ENCODE results near the gene CACNA1A.
A peak's percentile ranks its signal among the peaks of the same experiment; 100 is the strongest.

The CACNA1A gene

DNA sequence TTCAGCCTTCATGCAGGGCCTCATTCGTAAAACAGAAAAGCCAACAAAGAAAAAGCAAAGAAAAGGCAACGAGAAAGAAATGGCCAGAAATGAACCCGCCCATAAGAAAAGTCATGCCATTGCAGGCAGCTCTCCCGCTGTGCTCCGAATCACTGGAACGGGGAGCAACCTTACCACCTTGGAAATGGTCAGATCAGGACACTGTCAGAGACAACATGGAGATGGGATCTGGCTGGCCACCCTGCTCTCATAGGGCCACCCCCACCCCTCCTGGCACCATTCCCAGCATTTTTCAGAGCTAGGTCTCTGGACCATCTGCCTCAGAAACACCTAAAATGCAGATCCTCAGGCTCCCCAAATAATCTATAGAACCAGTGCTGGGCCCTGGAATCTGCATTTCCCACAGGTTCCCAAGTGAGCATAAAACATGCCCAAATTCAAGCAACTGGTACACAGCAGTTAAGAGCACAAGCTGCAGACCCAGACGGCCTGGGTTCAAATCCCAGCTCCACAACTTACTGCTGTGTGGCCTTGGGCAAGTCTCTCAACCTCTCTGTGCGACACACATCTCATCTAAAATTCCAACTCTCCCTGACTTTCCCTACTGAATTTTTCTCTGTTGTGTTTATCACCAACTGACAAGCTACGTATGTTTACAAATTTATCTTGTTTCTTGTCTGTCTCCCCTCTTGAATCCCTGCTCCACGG lies 204.5 kb downstream of the CACNA1A start:
- DNase-seq = no peak

- DNase-seq = no peak
Observed at GRCh38 chr19:13300421-13301030, 205.8 kb downstream of the CACNA1A start.

GRCh38 chr19:13299838-13300237 lies 206.4 kb downstream of the CACNA1A start:
- no peak for DNase-seq

GRCh38 chr19:13298565-13299481 lies 207.5 kb downstream of the CACNA1A start:
- no peak for DNase-seq

DNA sequence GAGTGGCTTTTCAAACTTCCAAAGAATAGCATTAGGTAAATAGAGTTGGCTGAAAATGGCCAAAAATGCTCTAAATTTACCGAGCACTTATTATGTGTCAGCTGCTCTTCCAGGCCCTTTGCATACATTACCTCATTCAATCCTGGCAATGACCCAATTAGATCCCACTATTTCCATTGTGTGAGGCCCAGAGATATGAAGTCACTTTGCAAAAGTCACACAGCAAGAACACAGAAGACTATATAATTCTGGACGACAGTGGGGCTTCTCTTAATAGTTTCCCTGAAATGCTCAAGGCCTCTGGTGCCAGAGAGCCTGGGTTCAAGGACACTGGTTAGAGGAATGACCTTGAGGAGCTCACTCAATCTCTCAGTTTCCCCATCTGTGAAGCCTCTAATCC lies 209.3 kb downstream of the CACNA1A start:
- DNase-seq = no peak

GRCh38 chr19:13294812-13295567 lies 211.3 kb downstream of the CACNA1A start:
- no peak for DNase-seq

- DNase-seq = no peak
Observed at GRCh38 chr19:13291913-13292312, 214.4 kb downstream of the CACNA1A start.

DNA sequence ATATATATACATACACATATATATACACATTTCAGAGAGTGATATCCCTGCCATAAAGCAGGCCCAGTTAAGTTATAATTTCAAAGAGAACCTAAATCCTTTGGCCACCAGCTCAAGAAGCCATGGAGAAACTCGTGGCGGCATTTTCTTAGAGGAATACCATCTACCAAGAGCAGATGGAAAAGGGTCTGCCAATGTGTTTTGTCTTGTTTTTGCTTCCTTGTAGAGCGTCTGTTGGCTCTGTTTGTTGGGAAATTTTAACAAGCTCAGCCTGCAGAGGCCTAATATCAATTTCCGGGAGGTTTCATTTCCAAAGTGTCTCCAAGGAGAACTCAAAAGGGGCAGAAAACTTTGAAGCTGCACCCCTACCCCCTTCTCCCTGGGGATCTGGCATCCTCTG lies 215.5 kb downstream of the CACNA1A start:
- DNase-seq = no peak

DNA sequence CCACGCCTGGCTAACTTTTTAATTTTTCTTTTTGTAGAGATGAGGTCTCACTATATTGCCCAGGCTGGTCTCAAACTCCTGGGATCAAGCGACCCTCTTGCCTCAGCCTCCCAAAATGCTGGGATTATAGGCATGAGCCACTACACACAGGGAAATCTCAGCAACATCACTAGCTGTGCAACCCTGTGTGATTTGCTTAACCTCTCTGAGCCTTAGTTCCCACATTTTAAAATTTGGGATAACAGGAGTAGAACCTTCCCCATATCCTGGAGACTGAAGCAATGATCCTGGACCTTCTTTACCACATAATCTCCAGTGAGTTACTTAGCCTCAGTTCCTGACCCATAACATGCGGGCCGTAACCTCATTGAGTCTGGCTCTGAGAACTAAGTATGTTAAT lies 217.0 kb downstream of the CACNA1A start:
- DNase-seq = no peak

DNA sequence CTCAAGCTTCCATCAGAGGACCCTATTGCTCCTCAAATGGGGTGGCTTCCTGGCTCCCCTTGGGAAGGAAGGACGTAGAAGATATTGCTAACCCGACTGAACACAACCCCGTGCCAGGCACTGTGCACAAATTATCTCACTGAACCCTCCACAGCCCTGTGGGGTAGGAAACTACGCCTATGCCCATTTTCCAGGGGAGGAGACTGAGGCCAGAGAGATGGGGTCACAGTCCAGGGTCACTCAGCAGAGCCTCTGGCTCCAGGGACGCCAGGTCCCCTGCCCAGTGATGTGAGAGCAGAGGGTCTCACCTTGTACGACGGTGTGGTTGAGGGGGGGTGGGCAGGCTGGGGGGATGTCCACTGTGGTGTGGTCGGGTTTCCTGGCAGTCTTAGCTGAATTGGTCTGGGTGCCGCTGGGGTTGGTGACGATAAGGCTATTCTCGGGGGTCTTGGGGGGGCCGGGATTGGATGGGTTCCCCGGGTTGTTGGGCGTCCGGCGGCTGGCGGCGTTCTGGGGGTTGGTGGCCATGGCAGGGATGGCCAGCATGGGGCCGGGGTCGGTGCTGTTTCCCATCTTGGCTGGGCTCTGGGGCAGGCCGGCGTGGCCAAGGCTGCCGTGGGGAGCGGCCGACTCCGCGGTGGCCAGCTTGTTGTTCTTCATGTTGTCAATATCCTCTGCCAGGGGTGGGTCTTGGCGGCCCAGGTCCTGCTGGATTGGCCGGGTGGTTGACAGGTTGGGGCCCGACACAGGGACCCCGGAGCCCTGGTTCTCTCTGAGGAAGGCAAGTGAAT lies 219.9 kb downstream of the CACNA1A start:
- DNase-seq = no peak

- no peak for DNase-seq
Observed at GRCh38 chr19:13284929-13285928, 221.1 kb downstream of the CACNA1A start.

GRCh38 chr19:13283871-13284270 lies 222.4 kb downstream of the CACNA1A start:
- DNase-seq = no peak

GRCh38 chr19:13282486-13283065 lies 223.7 kb downstream of the CACNA1A start:
- no peak for DNase-seq

DNA sequence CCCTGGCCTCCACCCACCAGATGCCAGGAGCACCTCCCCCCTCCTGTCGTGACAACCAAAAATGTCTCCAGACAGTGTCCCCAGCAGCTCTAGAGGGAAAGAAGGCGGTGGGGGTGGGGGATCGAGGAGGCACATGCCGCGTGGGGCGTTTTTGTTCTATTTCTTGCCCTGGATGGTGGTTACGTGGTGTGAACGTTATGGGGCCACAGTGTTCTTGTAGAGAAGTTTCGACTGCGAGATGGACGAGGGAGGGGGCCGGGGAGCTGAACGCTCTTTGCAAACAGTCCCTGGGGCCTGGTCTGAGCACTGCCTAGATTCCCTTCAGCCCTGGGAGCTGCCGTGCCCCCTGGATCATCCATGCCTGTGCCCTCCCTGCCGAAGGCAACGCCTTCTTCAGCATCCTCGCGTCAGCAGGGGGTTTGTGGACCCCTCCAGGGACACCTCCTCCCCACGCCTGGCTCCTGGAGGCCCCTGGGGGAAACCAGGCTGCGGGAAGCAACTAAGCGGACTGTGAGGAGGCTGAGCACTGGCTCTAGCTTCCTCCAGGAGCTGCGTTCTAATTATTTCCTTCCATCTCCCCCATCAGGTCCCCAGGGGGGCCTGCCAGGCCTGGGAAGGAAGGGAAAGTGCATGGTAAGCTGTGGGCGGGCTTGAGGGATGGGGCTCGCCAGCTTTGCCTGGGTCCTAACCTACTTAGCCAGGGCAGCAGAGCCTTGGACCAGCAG lies 224.6 kb downstream of the CACNA1A start:
- DNase-seq = no peak

- DNase-seq = peak; percentile 9
Observed at GRCh38 chr19:13277104-13277809, 229.0 kb downstream of the CACNA1A start.

DNA sequence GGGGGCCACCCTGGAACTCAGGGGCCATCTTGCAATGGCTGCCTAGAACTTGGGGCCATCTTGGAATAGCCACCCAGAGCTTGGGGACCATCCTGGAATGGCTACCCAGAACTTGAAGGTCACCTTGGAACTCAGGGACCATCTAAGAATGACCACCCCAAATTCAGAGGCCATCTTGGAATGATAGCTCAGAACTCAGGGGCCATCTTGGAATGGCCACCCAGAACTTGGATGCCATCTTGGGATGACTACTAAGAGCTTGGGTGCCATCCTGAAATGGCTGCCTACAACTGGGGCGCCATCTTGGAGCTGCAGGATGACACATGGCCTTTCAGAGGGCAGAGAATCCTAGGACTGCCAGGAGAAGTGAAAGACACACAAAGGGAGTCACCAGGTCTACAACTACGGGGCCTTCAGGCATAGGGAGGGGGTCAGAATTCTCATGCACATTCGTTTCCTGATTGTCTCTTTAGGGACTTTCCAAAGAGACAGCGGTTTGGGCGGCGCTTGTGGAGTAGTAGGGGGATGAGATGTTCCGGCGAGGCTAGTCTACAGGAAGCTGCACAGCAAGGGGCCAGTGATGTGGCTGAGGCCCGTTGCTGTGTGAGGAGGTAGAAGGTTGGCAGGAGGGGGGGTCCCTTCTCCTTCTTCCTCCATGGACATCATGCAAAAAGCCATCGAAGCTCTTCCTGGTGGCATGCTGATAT lies 231.1 kb downstream of the CACNA1A start:
- no peak for DNase-seq

GRCh38 chr19:13270514-13271105 lies 235.7 kb downstream of the CACNA1A start:
- DNase-seq = no peak

- no peak for DNase-seq
Observed at GRCh38 chr19:13269348-13269747, 236.9 kb downstream of the CACNA1A start.
